ENCODE data around the gene MLPH. TPM values are rescaled to one million over a fixed set of nuclear protein-coding genes. Genes with fewer than 3 reads are reported as not detected.

MLPH gene
- total and polyA plus RNA-seq, 9 of the 15 experiments (the other 6 are each of a cell fraction or from before 2014, with no cell fraction given): 0.22 TPM; not detected in 8

DNA sequence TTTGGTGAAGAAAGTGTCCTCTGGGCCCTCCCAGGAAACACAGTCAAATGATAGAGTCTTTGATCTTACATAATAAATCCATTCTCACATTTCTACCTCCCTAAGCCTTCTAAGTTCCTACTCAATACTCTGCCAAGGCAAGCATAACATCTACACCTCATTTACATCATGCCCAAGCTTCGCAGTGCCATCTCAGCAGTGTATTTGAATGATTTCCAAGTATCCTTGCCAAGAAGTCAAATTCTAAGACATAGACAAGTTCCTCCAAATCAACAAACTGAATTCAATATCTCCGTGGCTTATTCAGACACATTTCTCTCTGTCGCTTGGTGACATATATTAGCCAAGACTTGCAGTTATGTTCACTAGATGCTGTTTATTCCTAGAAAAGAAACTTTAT is 8.1 kb upstream of the MLPH start (continued):
- TF ChIP-seq, protein P1, sequence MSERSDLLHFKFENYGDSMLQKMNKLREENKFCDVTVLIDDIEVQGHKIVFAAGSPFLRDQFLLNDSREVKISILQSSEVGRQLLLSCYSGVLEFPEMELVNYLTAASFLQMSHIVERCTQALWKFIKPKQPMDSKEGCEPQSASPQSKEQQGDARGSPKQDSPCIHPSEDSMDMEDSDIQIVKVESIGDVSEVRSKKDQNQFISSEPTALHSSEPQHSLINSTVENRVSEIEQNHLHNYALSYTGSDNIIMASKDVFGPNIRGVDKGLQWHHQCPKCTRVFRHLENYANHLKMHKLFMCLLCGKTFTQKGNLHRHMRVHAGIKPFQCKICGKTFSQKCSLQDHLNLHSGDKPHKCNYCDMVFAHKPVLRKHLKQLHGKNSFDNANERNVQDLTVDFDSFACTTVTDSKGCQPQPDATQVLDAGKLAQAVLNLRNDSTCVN (CRISPR knock-in tag; IDR thresholded peaks at IDR 0.05): no peak
- TF ChIP-seq KHSRP (IDR thresholded peaks at IDR 0.05): no peak
- no peak for TF ChIP-seq BACH1 (tag; IDR thresholded peaks at IDR 0.05)
- TF ChIP-seq EP300 (IDR thresholded peaks at IDR 0.05; ENCODE audit: low read length): no peak

DNA sequence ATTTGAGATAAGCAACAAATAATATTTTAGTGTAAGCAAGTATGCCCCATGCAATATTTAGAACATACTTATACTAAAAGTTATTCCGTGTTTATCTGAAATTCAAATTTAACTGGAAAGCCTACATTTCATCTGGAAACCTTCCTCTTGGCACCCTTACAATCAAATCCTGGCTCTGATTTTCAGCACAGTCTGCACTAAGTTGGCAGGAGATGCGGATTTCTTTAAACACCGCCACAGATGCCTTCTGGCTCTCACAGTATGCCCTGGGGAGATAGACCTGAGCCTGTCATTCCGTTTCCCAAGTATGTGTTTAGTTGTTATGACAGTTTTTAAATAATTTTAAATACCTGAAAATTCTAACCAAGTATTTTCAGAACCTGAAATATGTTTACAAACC is 7.3 kb upstream of the MLPH start:
- DNase-seq (ENCODE audit: extremely low read depth in 1 of 4, low spot score in 3 of 4): no peak
- H2AFZ ChIP-seq (ENCODE audit: low read depth, low read length): no peak overlapping the region
- intact Hi-C loops (cut with micrococcal nuclease) (no loop called here), in situ Hi-C loops (cut with MboI) (no loop called here)
- H3K79me2 ChIP-seq (ENCODE audit: control insufficient read depth, insufficient read depth, low read length): no peaks in the 10 kb centered on the region
- BruUV-seq (replicated peaks): no TSS peak
- FAIRE-seq: no peak
- H3K4me2 ChIP-seq (ENCODE audit: insufficient read depth, low read length): no peak overlapping the region
- H3K27me3 ChIP-seq (ENCODE audit: control insufficient read depth in 2 of 2, insufficient read depth in 2 of 2, low read length in 2 of 2): peaks cover 0 to 32% of the 10 kb centered on the region in 2 experiments; a peak in 3 of 5 replicates
- H3K4me1 ChIP-seq (replicated peaks in 1 of 2; ENCODE audit: control insufficient read depth in 2 of 2, insufficient read depth in 2 of 2, low read length in 2 of 2): peaks cover 0 to 10% of the 10 kb centered on the region in 2 experiments; a peak in 3 of 5 replicates
- H3K9me1 ChIP-seq (ENCODE audit: control insufficient read depth, insufficient read depth, low read length): no peaks in the 10 kb centered on the region
- CTCF ChIA-PET (ENCODE audit: low intra/inter-chr PET ratio): no interaction called here
- H3K9ac ChIP-seq (ENCODE audit: insufficient read depth in 1 of 2, low read depth in 2 of 2, low read length in 2 of 2): no peak overlapping the region
- H3K9me3 ChIP-seq (replicated peaks; ENCODE audit: control insufficient read depth, insufficient read depth, low read depth, low read length): no peaks in the 10 kb centered on the region
- WGBS (ENCODE audit: insufficient coverage, low coverage, missing lambda C conversion rate): 0% methylated on average over 4 of the region's 4 CpGs
- ATAC-seq: no peak
- H4K20me1 ChIP-seq (replicated peaks; ENCODE audit: control insufficient read depth, insufficient read depth, low read length): no peaks in the 10 kb centered on the region
- no peaks in the 10 kb centered on the region for H3K36me3 ChIP-seq (ENCODE audit: control insufficient read depth, insufficient read depth, low read length)
- POLR2A ChIA-PET: no interaction called here
- H3K27ac ChIP-seq (ENCODE audit: extremely low read depth, low read depth, low read length): no peak overlapping the region
- H3K4me3 ChIP-seq: no peak overlapping the region
- no peak for TF ChIP-seq FUS (optimal IDR thresholded peaks at IDR 0.05; ENCODE audit: low read depth, low read length)
- TF ChIP-seq BMI1 (IDR thresholded peaks at IDR 0.05; ENCODE audit: low read length): no peak
- TF ChIP-seq, protein P2, sequence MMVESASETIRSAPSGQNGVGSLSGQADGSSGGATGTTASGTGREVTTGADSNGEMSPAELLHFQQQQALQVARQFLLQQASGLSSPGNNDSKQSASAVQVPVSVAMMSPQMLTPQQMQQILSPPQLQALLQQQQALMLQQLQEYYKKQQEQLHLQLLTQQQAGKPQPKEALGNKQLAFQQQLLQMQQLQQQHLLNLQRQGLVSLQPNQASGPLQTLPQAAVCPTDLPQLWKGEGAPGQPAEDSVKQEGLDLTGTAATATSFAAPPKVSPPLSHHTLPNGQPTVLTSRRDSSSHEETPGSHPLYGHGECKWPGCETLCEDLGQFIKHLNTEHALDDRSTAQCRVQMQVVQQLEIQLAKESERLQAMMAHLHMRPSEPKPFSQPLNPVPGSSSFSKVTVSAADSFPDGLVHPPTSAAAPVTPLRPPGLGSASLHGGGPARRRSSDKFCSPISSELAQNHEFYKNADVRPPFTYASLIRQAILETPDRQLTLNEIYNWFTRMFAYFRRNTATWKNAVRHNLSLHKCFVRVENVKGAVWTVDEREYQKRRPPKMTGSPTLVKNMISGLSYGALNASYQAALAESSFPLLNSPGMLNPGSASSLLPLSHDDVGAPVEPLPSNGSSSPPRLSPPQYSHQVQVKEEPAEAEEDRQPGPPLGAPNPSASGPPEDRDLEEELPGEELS (CRISPR knock-in tag; IDR thresholded peaks at IDR 0.05; ENCODE audit: borderline replicate concordance): no peak
- TF ChIP-seq ZBTB17 (CRISPR knock-in tag; IDR thresholded peaks at IDR 0.05): no peak
- TF ChIP-seq, protein P3, sequence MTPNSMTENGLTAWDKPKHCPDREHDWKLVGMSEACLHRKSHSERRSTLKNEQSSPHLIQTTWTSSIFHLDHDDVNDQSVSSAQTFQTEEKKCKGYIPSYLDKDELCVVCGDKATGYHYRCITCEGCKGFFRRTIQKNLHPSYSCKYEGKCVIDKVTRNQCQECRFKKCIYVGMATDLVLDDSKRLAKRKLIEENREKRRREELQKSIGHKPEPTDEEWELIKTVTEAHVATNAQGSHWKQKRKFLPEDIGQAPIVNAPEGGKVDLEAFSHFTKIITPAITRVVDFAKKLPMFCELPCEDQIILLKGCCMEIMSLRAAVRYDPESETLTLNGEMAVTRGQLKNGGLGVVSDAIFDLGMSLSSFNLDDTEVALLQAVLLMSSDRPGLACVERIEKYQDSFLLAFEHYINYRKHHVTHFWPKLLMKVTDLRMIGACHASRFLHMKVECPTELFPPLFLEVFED (CRISPR knock-in tag; conservative IDR thresholded peaks at IDR 0.05): no peak
- TF ChIP-seq SREBF2 (CRISPR knock-in tag; IDR thresholded peaks at IDR 0.05): no peak
- TF ChIP-seq EZH2 (IDR thresholded peaks at IDR 0.05; ENCODE audit: borderline replicate concordance, low read depth, low read length): no peak
- TF ChIP-seq ZNF444 (CRISPR knock-in tag; IDR thresholded peaks at IDR 0.05): no peak
- no peak for TF ChIP-seq POLR3A (IDR thresholded peaks at IDR 0.05; ENCODE audit: borderline replicate concordance, extremely low read depth, insufficient read depth, insufficient read length)
- TF ChIP-seq SMAD4 (CRISPR knock-in tag; conservative IDR thresholded peaks at IDR 0.05): no peak
- TF ChIP-seq ZNF347 (CRISPR knock-in tag; IDR thresholded peaks at IDR 0.05; ENCODE audit: low read depth): no peak
- TF ChIP-seq, protein P4, sequence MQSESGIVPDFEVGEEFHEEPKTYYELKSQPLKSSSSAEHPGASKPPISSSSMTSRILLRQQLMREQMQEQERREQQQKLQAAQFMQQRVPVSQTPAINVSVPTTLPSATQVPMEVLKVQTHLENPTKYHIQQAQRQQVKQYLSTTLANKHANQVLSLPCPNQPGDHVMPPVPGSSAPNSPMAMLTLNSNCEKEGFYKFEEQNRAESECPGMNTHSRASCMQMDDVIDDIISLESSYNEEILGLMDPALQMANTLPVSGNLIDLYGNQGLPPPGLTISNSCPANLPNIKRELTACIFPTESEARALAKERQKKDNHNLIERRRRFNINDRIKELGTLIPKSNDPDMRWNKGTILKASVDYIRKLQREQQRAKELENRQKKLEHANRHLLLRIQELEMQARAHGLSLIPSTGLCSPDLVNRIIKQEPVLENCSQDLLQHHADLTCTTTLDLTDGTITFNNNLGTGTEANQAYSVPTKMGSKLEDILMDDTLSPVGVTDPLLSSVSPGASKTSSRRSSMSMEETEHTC (IDR thresholded peaks at IDR 0.05): no peak

Measured in K562 (cell line).